Activated gamma-delta T cell treated with anti-CD3 and anti-CD28 coated beads, Interleukin-2, amount 50 U/mL, for 16 hours (primary cell): ENCODE data around the gene CACTIN.

Experiments
- DNase-seq: peaks from one replicate; pipeline ENCODE4 v3.0.0-alpha.2; 2020; ENCODE audit warnings: low read depth

Gene CACTIN

GRCh38 chr19:3563709-3564524, 62.7 kb downstream of the CACTIN start:
- no peak for DNase-seq
